Measurements from ENCODE around the gene DYRK1A.

DNA sequence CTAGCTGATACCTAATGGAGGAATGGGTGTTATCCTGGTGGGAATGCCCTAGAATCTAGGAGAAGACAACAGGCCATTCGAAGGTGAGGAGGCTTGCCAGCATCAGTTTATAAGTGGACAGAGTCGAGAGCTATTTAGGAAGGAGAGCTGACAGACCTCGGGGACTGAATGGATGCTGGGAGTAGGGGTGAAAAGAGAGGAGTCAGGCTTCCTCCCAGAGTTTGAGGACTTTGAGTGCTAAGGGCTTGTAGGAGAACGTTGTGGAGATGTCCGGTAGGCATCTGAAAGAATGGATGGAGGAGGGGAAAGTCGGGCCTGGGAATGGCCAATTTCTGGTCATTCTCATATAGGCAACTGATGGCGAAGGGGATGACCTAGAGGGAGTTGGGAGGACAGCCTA is 155.1 kb downstream of the DYRK1A start:
- TF ChIP-seq POLR2A (IDR thresholded peaks at IDR 0.05; ENCODE audit: extremely low read depth, insufficient read length), result no peak
- TF ChIP-seq, protein P1, sequence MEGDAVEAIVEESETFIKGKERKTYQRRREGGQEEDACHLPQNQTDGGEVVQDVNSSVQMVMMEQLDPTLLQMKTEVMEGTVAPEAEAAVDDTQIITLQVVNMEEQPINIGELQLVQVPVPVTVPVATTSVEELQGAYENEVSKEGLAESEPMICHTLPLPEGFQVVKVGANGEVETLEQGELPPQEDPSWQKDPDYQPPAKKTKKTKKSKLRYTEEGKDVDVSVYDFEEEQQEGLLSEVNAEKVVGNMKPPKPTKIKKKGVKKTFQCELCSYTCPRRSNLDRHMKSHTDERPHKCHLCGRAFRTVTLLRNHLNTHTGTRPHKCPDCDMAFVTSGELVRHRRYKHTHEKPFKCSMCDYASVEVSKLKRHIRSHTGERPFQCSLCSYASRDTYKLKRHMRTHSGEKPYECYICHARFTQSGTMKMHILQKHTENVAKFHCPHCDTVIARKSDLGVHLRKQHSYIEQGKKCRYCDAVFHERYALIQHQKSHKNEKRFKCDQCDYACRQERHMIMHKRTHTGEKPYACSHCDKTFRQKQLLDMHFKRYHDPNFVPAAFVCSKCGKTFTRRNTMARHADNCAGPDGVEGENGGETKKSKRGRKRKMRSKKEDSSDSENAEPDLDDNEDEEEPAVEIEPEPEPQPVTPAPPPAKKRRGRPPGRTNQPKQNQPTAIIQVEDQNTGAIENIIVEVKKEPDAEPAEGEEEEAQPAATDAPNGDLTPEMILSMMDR (IDR thresholded peaks at IDR 0.05; ENCODE audit: low read depth, low read length), result no peak

Measured in NB4 (cell line).